DND-41 (cell line): Measurements from ENCODE around the gene HID1.

Source experiments
- ATAC-seq: fragments of 200-7000 bp; cut with Tn5 transposase; 3 replicates; pipeline ENCODE4 v1.9.1; 2021; ENCODE audit warnings: low read depth; ENCODE audit not compliant: insufficient read depth
- DNase-seq: peaks from one replicate; pipeline ENCODE4 v3.0.0-alpha.2; 2020
- H2AFZ ChIP-seq: 2 replicates; pipeline ENCODE4 v1.6.0; 2012; ENCODE audit warnings: low read depth, low read length
- H3K27ac ChIP-seq: 2 replicates; pipeline ENCODE4 v1.5.1; 2012; ENCODE audit warnings: low read length, inconsistent platforms
- H3K27me3 ChIP-seq: fragments of 200-600 bp; sonication (generic); 2 replicates; pipeline ENCODE4 v1.6.0; 2012; ENCODE audit warnings: low read length, mild to moderate bottlenecking, inconsistent platforms; ENCODE audit not compliant: insufficient read depth, poor library complexity
- H3K36me3 ChIP-seq: 2 replicates; pipeline ENCODE4 v1.5.1; 2012; ENCODE audit warnings: low read length, inconsistent platforms; ENCODE audit not compliant: insufficient read depth
- H3K4me1 ChIP-seq: 2 replicates; pipeline ENCODE4 v1.5.1; 2012; ENCODE audit warnings: mild to moderate bottlenecking, low read length; ENCODE audit not compliant: insufficient read depth
- H3K4me2 ChIP-seq: 2 replicates; pipeline ENCODE4 v1.6.0; 2012; ENCODE audit warnings: mild to moderate bottlenecking, moderate library complexity, low read length, inconsistent platforms; ENCODE audit not compliant: insufficient read depth
- H3K4me3 ChIP-seq, 2 experiments: fragments of 200-600 bp in 1 of 2; shearing (Covaris generic) in 1 of 2; 2 replicates each; pipeline ENCODE4 v1.5.1; 2012 to 2016; ENCODE audit warnings: inconsistent platforms in 2 of 2, low read length in 2 of 2, mild to moderate bottlenecking in 2 of 2, low read depth in 1 of 2, moderate library complexity in 1 of 2
- H3K79me2 ChIP-seq: 2 replicates; pipeline ENCODE4 v1.6.0; 2012; ENCODE audit warnings: low read length, inconsistent platforms; ENCODE audit not compliant: insufficient read depth
- H3K9ac ChIP-seq: 2 replicates; pipeline ENCODE4 v1.6.0; 2012; ENCODE audit warnings: low read depth, mild to moderate bottlenecking, inconsistent platforms, low read length, moderate library complexity
- H3K9me3 ChIP-seq: 2 replicates; pipeline ENCODE4 v1.5.1; 2012; ENCODE audit warnings: low read length, moderate library complexity, mild to moderate bottlenecking, inconsistent platforms; ENCODE audit not compliant: insufficient read depth, severe bottlenecking
- H4K20me1 ChIP-seq: 2 replicates; pipeline ENCODE4 v1.6.0; 2012; ENCODE audit warnings: low read length; ENCODE audit not compliant: insufficient read depth
- EZH2 ChIP-seq: IDR thresholded peaks from 3 replicates; pipeline ENCODE4 v1.6.1; 2012; ENCODE audit warnings: borderline replicate concordance, low read depth, mild to moderate bottlenecking, moderate library complexity, low read length, inconsistent platforms; ENCODE audit not compliant: severe bottlenecking
- TF ChIP-seq, protein P1 (sequence below): IDR thresholded peaks from 2 replicates; pipeline ENCODE4 v1.5.1; 2012; ENCODE audit warnings: borderline replicate concordance, low read length, moderate library complexity, mild to moderate bottlenecking; ENCODE audit not compliant: poor library complexity, severe bottlenecking; ENCODE audit errors: extremely low read depth

The HID1 gene

DNA sequence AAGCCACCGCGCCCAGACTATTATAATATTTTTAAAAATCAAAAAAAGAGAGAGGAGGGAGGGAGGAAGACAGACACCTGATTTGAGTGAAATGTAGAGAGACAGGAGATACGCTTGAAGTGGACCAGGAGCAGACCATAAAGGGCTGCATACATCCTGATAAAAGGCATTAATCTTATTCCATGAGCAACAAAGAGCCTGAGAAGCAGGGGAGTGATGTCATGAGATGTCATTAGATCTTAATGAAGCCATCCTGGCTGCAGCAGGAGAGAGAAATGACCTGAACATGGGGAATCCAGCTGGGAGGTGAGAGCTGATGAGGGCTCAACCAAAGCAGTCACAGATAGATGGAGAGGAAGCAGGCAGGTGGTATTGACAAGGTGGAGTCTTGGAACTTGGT lies 5.2 kb upstream of the HID1 start:
- Histone ChIP-seq H3K27me3 (peaks cover 16% of the 10 kb centered on the region), H3K36me3 (no peaks in the 10 kb centered on the region), H3K79me2 (no peaks in the 10 kb centered on the region), H3K4me3 (no peak overlapping the region), H3K27ac (no peak overlapping the region), H2AFZ (no peak overlapping the region), H3K9ac (no peak overlapping the region), H3K4me2 (no peak overlapping the region), H3K9me3 (no peaks in the 10 kb centered on the region), H4K20me1 (no peaks in the 10 kb centered on the region), H3K4me1 (peaks cover 26% of the 10 kb centered on the region)
- DNase-seq (no peak), ATAC-seq (no peak)
- no peak for TF ChIP-seq EZH2
- TF ChIP-seq, protein P1, sequence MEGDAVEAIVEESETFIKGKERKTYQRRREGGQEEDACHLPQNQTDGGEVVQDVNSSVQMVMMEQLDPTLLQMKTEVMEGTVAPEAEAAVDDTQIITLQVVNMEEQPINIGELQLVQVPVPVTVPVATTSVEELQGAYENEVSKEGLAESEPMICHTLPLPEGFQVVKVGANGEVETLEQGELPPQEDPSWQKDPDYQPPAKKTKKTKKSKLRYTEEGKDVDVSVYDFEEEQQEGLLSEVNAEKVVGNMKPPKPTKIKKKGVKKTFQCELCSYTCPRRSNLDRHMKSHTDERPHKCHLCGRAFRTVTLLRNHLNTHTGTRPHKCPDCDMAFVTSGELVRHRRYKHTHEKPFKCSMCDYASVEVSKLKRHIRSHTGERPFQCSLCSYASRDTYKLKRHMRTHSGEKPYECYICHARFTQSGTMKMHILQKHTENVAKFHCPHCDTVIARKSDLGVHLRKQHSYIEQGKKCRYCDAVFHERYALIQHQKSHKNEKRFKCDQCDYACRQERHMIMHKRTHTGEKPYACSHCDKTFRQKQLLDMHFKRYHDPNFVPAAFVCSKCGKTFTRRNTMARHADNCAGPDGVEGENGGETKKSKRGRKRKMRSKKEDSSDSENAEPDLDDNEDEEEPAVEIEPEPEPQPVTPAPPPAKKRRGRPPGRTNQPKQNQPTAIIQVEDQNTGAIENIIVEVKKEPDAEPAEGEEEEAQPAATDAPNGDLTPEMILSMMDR: no peak

DNA sequence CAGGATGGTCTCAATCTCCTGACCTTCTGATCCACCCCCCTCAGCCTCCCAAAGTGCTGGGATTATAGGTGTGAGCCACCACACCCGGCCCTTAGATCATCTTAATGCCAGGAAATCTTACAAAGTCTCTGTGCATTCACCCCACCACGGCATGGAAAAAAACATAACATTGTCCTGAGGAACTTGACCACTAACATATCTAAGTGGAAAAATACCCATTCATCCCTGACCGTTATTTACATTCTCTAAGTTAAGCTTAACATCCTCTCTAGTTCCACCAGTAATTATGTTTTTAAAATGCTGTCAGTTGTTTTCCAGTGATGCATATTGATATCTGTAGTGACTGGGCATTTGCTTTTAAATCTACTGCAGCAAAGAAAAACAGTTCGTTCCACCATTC lies 3.4 kb upstream of the HID1 start:
- H3K4me3 ChIP-seq: no peak overlapping the region
- TF ChIP-seq, protein P1: no peak
- TF ChIP-seq EZH2: no peak
- no peak overlapping the region for H3K4me2 ChIP-seq
- H2AFZ ChIP-seq: no peak overlapping the region
- H3K36me3 ChIP-seq: no peaks in the 10 kb centered on the region
- peaks cover 8% of the 10 kb centered on the region; the same call in 1 of the 2 replicates for H4K20me1 ChIP-seq
- DNase-seq: no peak
- H3K27me3 ChIP-seq: peaks cover 12% of the 10 kb centered on the region
- ATAC-seq: no peak
- H3K4me1 ChIP-seq: peaks cover 14% of the 10 kb centered on the region
- H3K9me3 ChIP-seq: no peaks in the 10 kb centered on the region
- H3K9ac ChIP-seq: no peak overlapping the region
- H3K27ac ChIP-seq: no peak overlapping the region
- H3K79me2 ChIP-seq: no peaks in the 10 kb centered on the region

DNA sequence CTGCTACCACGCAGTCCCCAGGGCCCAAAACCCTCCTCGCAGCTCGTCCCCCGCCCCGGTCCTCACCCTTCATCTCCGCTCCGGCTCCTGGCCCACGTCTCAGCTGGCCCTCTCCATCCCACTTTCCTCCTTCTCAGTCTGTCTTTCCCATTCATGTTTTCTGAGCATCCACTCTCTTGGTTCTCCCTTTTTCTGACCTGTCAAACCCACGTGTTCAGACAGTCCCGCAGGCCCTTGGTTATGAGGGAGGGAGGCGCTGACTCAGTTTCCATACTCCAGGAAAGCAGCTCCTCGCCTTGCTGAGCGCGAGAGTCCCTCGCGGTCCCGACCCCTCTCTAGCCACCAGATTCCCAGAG lies 392 bp upstream of the HID1 start:
- DNase-seq (no peak), ATAC-seq (no peak)
- TF ChIP-seq EZH2: peak; percentile 59
- TF ChIP-seq, protein P1: no peak
- Histone ChIP-seq H3K36me3 (no peaks in the 10 kb centered on the region), H3K9me3 (no peaks in the 10 kb centered on the region), H3K4me2 (peak overlapping the region; percentile 64), H3K27me3 (peaks cover 11% of the 10 kb centered on the region), H3K4me3 (peak overlapping the region in 1 of 2 experiments; percentile 39; a peak in 2 of 4 replicates), H3K79me2 (no peaks in the 10 kb centered on the region), H3K9ac (peak overlapping the region; percentile 28), H3K27ac (no peak overlapping the region), H3K4me1 (peaks cover 14% of the 10 kb centered on the region), H2AFZ (peak overlapping the region; percentile 41), H4K20me1 (peaks cover 8% of the 10 kb centered on the region; the same call in 1 of the 2 replicates)

DNA sequence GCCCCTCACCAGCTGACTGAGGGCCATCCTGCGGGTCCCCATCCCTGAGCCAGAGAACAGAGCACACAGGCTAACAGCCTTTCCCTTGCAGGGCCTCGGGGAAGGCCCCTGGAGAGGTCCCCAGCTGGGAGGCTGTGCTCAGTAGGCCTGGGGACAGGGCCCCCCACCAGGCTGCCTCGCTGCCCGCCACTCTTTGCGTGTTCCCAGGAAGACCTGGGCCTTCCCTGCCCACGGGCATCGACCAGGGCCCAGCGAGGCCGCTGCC lies 785 bp downstream of the HID1 start:
- peaks cover 8% of the 10 kb centered on the region; the same call in 1 of the 2 replicates for H4K20me1 ChIP-seq
- no peaks in the 10 kb centered on the region for H3K9me3 ChIP-seq
- no peak overlapping the region for H3K9ac ChIP-seq
- no peak overlapping the region for H3K4me3 ChIP-seq
- no peak for ATAC-seq
- peaks cover 11% of the 10 kb centered on the region for H3K27me3 ChIP-seq
- peaks cover 14% of the 10 kb centered on the region for H3K4me1 ChIP-seq
- no peaks in the 10 kb centered on the region for H3K36me3 ChIP-seq
- no peak overlapping the region for H2AFZ ChIP-seq
- DNase-seq: no peak
- H3K4me2 ChIP-seq: 0 out of 2 replicates have a peak overlapping the region, but pooled peaks have one; percentile 64
- no peaks in the 10 kb centered on the region for H3K79me2 ChIP-seq
- H3K27ac ChIP-seq: no peak overlapping the region
- TF ChIP-seq EZH2: no peak
- TF ChIP-seq, protein P1: no peak
